Measurements from ENCODE around the gene USP6NL.

USP6NL gene

GRCh38 chr10:11512596-11512995 is 98.9 kb downstream of the USP6NL start:
- DNase-seq (ENCODE audit: low read depth, low spot score) = no peak
- in situ Hi-C loops (cut with HindIII; ENCODE audit: low sequenced_read_pairs) = no loop called here
- TF ChIP-seq CTCF (IDR thresholded peaks at IDR 0.05; ENCODE audit: low read depth, low read length) = no peak

GRCh38 chr10:11511321-11511720 is 100.1 kb downstream of the USP6NL start:
- in situ Hi-C loops (cut with HindIII; ENCODE audit: low sequenced_read_pairs) = no loop called here
- no peak overlapping the region for H3K4me3 ChIP-seq (ENCODE audit: low read depth, low read length)
- no peak for TF ChIP-seq CTCF (IDR thresholded peaks at IDR 0.05; ENCODE audit: low read depth, low read length)
- DNase-seq (ENCODE audit: low read depth, low spot score) = no peak

More at GRCh38 chr10:11512596-11512995, 98.9 kb downstream of the USP6NL start:
- no peak overlapping the region for H3K4me3 ChIP-seq (ENCODE audit: low read depth, low read length)

DNA sequence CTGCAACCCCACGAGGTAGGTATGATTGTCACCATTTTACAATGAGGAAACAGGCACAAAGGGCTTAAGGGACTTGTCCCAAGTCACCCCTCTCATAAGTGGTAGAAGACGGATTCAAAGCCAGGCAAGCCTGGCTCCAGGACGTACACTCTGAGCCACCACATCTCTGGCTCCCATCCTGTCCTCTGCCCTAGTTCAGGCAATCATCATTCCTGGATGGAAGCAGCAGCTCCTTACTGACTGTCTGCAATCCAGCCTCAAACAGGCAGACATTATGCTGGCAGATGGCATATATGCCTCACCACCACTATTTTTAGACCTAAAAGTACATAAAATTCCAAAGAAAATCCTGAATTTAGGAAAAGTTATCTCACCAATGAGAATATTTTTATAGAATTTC is 100.7 kb downstream of the USP6NL start:
- in situ Hi-C loops (cut with HindIII; ENCODE audit: low sequenced_read_pairs) = no loop called here
- no peak for DNase-seq (ENCODE audit: low read depth, low spot score)
- no peak for TF ChIP-seq CTCF (IDR thresholded peaks at IDR 0.05; ENCODE audit: low read depth, low read length)
- H3K4me3 ChIP-seq (ENCODE audit: low read depth, low read length) = no peak overlapping the region

DNA sequence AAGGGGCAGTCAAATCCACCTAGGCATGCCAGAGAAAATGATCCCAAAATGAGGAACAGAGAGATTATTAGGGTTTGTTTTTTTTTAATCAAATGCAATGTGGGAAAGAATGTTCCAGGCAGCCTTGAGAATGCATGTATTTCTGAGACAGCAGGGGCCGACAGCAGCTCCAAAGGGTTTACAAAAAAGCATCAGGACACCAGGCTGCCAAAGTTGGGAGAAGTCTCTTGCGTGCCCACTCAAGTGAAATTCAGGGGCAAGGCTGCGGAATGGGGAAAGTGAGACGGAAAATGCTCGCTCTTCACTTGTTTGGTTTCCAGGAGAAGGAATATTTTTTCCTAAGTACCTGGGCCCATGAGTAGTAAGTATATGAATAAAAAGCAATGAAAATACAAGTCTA is 101.2 kb downstream of the USP6NL start:
- in situ Hi-C loops (cut with HindIII; ENCODE audit: low sequenced_read_pairs) = no loop called here
- H3K4me3 ChIP-seq (ENCODE audit: low read depth, low read length) = no peak overlapping the region
- DNase-seq (ENCODE audit: low read depth, low spot score) = no peak
- TF ChIP-seq CTCF (IDR thresholded peaks at IDR 0.05; ENCODE audit: low read depth, low read length) = no peak

DNA sequence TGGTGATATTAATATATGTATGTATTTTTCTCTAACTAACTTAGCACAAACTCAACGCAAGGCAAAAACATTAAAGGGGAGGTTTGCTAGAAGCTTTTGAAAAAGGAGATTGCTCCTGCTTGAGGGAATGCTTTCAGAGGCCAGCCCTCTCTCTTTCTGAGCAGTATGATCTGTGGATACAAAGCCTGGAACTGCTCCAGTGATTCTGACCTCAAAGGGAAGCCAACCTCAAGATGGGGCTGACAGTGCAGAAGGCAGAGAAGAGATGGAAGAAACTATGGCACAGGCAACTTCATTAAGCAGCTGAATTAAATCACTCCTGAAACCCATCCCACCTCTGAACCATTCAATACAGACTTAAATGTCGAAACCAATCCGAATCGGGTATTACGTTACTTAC is 102.4 kb downstream of the USP6NL start:
- peak; percentile 22 for DNase-seq (ENCODE audit: low read depth, low spot score)
- in situ Hi-C loops (cut with HindIII; ENCODE audit: low sequenced_read_pairs) = no loop called here
- H3K4me3 ChIP-seq (ENCODE audit: low read depth, low read length) = no peak overlapping the region
- no peak for TF ChIP-seq CTCF (IDR thresholded peaks at IDR 0.05; ENCODE audit: low read depth, low read length)

DNA sequence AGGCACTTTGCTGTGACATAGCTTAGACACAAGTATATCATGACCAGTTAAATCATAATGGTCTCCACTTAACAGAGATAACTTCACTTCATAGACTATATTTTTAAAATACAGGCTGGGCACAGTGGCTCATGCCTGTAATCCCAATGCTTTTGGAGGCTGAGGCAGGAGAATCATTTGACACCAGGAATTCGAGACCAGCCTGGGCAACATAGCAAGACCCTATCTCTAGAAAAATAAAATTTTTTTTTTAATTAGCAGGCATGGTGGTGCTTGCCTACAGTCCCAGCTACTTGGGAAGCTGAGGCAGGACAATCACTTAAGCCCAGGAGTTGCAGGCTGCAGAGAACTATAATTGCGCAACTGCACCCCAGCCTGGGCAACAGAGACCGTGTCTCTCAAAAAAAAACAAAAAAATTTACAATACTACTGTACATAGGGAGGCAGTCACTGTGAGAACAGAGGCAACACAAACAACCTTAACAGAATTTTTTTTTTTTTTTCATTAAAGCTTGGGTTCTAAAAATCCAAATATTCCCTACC is 105.1 kb downstream of the USP6NL start:
- no peak for DNase-seq (ENCODE audit: low read depth, low spot score)
- in situ Hi-C loops (cut with HindIII; ENCODE audit: low sequenced_read_pairs) = no loop called here

More for the DNA sequence above, 105.1 kb downstream of the USP6NL start:
- no peak overlapping the region for H3K4me3 ChIP-seq (ENCODE audit: low read depth, low read length)
- TF ChIP-seq CTCF (IDR thresholded peaks at IDR 0.05; ENCODE audit: low read depth, low read length) = no peak
